T-cell (primary cell): ENCODE results near the gene DECR2. TPM values are rescaled to one million over a fixed set of nuclear protein-coding genes. Genes with fewer than 3 reads are reported as not detected.

Source experiments
- ATAC-seq, 4 experiments: fragments of 200-7000 bp in 3 of 4; fragments of 150-1000 bp in 1 of 4; cut with Tn5 transposase; replicated peaks in 1 of 4; 1 replicate in 3 of 4; 2 replicates in 1 of 4; pipeline ENCODE4 v1.10.0; 2021; ENCODE audit warnings: moderate library complexity in 3 of 4, mild to moderate bottlenecking in 2 of 4, moderate number of reproducible peaks in 1 of 4
- CTCF ChIA-PET, 2 donors: fragments of 300-600 bp; sonication (Branson Sonifier 250); formaldehyde crosslinking; loops; one replicate each; lab custom pipeline; 2022; ENCODE audit warnings: antibody characterized with exemption in 2 of 2; lab: Charles Lee
- POLR2A ChIA-PET, 2 donors: fragments of 300-600 bp; sonication (Branson Sonifier 250); formaldehyde crosslinking; loops; one replicate each; lab custom pipeline; 2022; ENCODE audit warnings: antibody characterized with exemption in 2 of 2; lab: Charles Lee
- DNase-seq, 35 experiments: peaks; one replicate each; pipeline versions ENCODE4 v3.0.0 to v3.0.0-alpha.2; 2013 to 2023
- H3K27ac ChIP-seq: one replicate; pipeline ENCODE4 v1.5.1; 2013; ENCODE audit warnings: low read length
- H3K27me3 ChIP-seq, 2 experiments: replicated peaks in 1 of 2; 1 replicate in 1 of 2; 2 replicates in 1 of 2; pipeline versions ENCODE4 v1.6.1 to v1.7.0; 2013; ENCODE audit warnings: low read length in 1 of 2, mixed read lengths in 1 of 2; ENCODE audit not compliant: control insufficient read depth in 2 of 2, insufficient read depth in 2 of 2; ENCODE audit errors: extremely low read depth in 1 of 2
- H3K36me3 ChIP-seq, 2 donors: 1 replicate in 1 of 2; 2 replicates in 1 of 2; pipeline versions ENCODE4 v1.6.1 to v1.7.0; 2013; ENCODE audit warnings: low read length in 1 of 2; ENCODE audit not compliant: control insufficient read depth in 2 of 2, insufficient read depth in 1 of 2; ENCODE audit errors: extremely low read depth in 1 of 2
- H3K4me1 ChIP-seq, 2 experiments: 1 replicate in 1 of 2; 2 replicates in 1 of 2; pipeline versions ENCODE4 v1.6.1 to v1.7.0; 2013; ENCODE audit warnings: low read length in 2 of 2, mixed read lengths in 1 of 2; ENCODE audit not compliant: insufficient read depth in 2 of 2, control insufficient read depth in 1 of 2; ENCODE audit errors: extremely low read depth in 1 of 2
- H3K4me3 ChIP-seq, 2 donors: 1 replicate in 1 of 2; 2 replicates in 1 of 2; pipeline versions ENCODE4 v1.5.1 to v1.7.0; 2013; ENCODE audit warnings: mild to moderate bottlenecking in 2 of 2, low read length in 1 of 2, moderate library complexity in 1 of 2; ENCODE audit not compliant: control insufficient read depth in 1 of 2; ENCODE audit errors: extremely low read depth in 1 of 2
- H3K9me3 ChIP-seq: 2 replicates; pipeline ENCODE4 v1.7.0; 2013
- H3K27ac Mint-ChIP-seq, 2 donors: one replicate each; pipeline ENCODE4 v1.8.0; 2020 to 2021; ENCODE audit warnings: mild to moderate bottlenecking in 2 of 2, mixed read lengths in 2 of 2
- H3K27me3 Mint-ChIP-seq, 2 donors: one replicate each; pipeline ENCODE4 v1.8.0; 2021 to 2022; ENCODE audit warnings: mixed read lengths in 2 of 2
- H3K36me3 Mint-ChIP-seq: one replicate; pipeline ENCODE4 v1.8.0; 2021; ENCODE audit warnings: mixed read lengths
- H3K4me1 Mint-ChIP-seq, 3 donors: one replicate each; pipeline ENCODE4 v1.8.0; 2020 to 2022; ENCODE audit warnings: mixed read lengths in 3 of 3, mild to moderate bottlenecking in 1 of 3
- H3K4me3 Mint-ChIP-seq, 3 donors: one replicate each; pipeline ENCODE4 v1.8.0; 2020 to 2022; ENCODE audit warnings: mild to moderate bottlenecking in 3 of 3, mixed read lengths in 3 of 3, moderate library complexity in 3 of 3
- H3K9me3 Mint-ChIP-seq, 3 donors: one replicate each; pipeline ENCODE4 v1.8.0; 2020 to 2022; ENCODE audit warnings: mixed read lengths in 3 of 3
- WGBS: methylation state at CpG from one replicate; pipeline ENCODE4 v1.1.5; 2013; ENCODE audit warnings: missing lambda C conversion rate; ENCODE audit not compliant: insufficient coverage; 5-methylcytosine and 5-hydroxymethylcytosine counted together
- total RNA-seq, 35 experiments: library from RNA in 6 of 35; stranded (reverse) in 6 of 35; fragments of 120-200 nt in 1 of 35; gene quantifications; one replicate each; pipeline versions ENCODE4 v1.2.1 to v1.2.4 and lab custom pipeline; 2013 to 2026

The DECR2 gene
- total RNA-seq, 5 donors from 2014 or later (not counting 1 experiment from before 2014, with no cell fraction given) = 10.5 to 17.6 (median 11.3) TPM

DNA sequence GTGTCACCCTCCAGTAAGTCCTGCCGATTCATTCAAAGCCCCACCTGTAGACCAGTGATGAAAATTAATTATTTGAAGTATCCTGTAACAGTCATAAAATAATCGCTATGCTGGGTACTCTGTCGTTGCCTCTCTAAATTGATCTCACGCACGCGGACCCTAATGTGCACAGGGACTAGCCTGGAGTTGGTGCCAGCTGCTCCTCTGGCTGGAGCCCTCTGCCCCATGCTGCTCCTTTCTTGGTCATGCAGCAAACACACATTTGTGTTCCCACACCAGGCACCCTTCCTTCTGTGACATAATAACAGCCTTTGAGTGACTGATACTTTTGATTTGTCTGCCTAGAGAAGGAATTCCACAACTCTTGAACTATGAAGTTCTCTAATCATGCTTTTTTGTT is 39.8 kb downstream of the DECR2 start:
- CTCF ChIA-PET = no interaction called here
- Mint-ChIP-seq H3K4me1 (peaks cover 0 to 6% (median 4%) of the 10 kb centered on the region in 3 donors), H3K27ac (no peak overlapping the region), H3K4me3 (no peak overlapping the region), H3K27me3 (no peaks in the 10 kb centered on the region), H3K9me3 (no peaks in the 10 kb centered on the region), H3K36me3 (peaks cover 13% of the 10 kb centered on the region)
- H3K27ac ChIP-seq = no peak overlapping the region
- H3K36me3 ChIP-seq = peaks cover 0 to 7% of the 10 kb centered on the region in 2 donors
- H3K4me1 ChIP-seq = no peaks in the 10 kb centered on the region
- no peaks in the 10 kb centered on the region for H3K27me3 ChIP-seq
- DNase-seq (no peak), ATAC-seq (no peak)
- WGBS = 100% methylated on average over 6 of the region's 6 CpGs
- H3K9me3 ChIP-seq = no peaks in the 10 kb centered on the region
- POLR2A ChIA-PET = no interaction called here
- H3K4me3 ChIP-seq = no peak overlapping the region

DNA sequence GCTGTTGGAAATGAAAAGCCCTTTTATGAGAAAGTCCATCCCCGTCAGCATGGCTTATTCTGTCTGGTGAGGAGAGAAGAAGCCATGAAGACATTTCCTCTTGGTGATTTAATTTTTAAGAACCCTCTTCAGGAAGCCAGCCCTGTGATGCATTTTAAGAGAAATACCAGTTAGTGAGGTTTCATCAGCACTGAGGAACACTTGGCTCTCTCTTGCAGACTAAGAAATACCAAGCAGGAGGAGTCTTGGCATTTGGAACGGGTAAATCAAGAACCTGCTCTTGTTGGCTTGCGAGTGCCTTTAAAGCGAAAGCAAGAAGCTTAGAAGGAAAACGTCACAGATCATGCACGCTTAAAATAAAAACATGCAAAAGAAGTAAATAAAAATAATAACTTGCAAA is 41.3 kb downstream of the DECR2 start:
- Mint-ChIP-seq H3K27me3 (no peaks in the 10 kb centered on the region), H3K27ac (no peak overlapping the region), H3K36me3 (peaks cover 13% of the 10 kb centered on the region), H3K4me3 (no peak overlapping the region), H3K9me3 (no peaks in the 10 kb centered on the region), H3K4me1 (peaks cover 0 to 6% (median 4%) of the 10 kb centered on the region in 3 donors)
- peaks cover 0 to 7% of the 10 kb centered on the region in 2 donors for H3K36me3 ChIP-seq
- 100% methylated on average over 1 of the region's 6 CpGs for WGBS
- ATAC-seq = no peak
- H3K4me3 ChIP-seq = no peak overlapping the region
- no peak overlapping the region for H3K27ac ChIP-seq
- ChIA-PET POLR2A (no interaction called here), CTCF (no interaction called here)
- no peaks in the 10 kb centered on the region for H3K9me3 ChIP-seq
- no peak for DNase-seq
- no peaks in the 10 kb centered on the region for H3K27me3 ChIP-seq
- no peaks in the 10 kb centered on the region for H3K4me1 ChIP-seq

- Histone ChIP-seq H3K27ac (no peak overlapping the region), H3K27me3 (no peaks in the 10 kb centered on the region), H3K9me3 (no peaks in the 10 kb centered on the region), H3K36me3 (peaks cover 0 to 7% of the 10 kb centered on the region in 2 donors), H3K4me3 (no peak overlapping the region), H3K4me1 (no peaks in the 10 kb centered on the region)
- H3K4me3 Mint-ChIP-seq = no peak overlapping the region
- WGBS = 100% methylated on average over 4 of the region's 10 CpGs
- H3K4me1 Mint-ChIP-seq = peaks cover 0 to 6% (median 4%) of the 10 kb centered on the region in 3 donors
- ATAC-seq (no peak), DNase-seq (no peak)
- ChIA-PET POLR2A (no interaction called here), CTCF (no interaction called here)
- H3K27me3 Mint-ChIP-seq = no peaks in the 10 kb centered on the region
- no peaks in the 10 kb centered on the region for H3K9me3 Mint-ChIP-seq
- no peak overlapping the region for H3K27ac Mint-ChIP-seq
- peaks cover 13% of the 10 kb centered on the region for H3K36me3 Mint-ChIP-seq
Observed at GRCh38 chr16:444027-444426, 42.3 kb downstream of the DECR2 start.

DNA sequence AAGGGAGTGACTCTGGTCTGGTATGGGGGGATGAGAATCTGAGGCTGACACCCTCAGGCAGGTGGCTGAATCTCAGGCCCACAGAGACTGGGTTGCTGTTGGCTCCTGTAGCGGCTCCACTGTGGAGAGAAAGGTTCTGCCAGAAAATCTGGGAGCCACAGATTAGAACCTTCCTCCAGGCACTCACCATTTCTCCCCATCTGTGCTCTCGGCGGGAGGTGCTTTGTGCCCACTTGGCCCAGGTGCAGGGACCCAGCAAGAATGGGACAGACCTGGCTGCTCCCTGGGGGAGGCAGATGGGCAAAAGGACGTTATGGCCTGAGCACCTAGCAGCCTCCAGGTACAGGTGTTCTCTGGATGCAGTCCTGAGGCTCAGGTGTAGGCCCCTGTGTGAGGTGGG is 43.9 kb downstream of the DECR2 start:
- ChIA-PET CTCF (no interaction called here), POLR2A (no interaction called here)
- peaks cover 10% of the 10 kb centered on the region for H3K36me3 Mint-ChIP-seq
- peaks cover 0 to 4% (median 4%) of the 10 kb centered on the region in 3 donors for H3K4me1 Mint-ChIP-seq
- no peak overlapping the region for H3K27ac Mint-ChIP-seq
- H3K27me3 ChIP-seq = no peaks in the 10 kb centered on the region
- ATAC-seq = no peak
- no peaks in the 10 kb centered on the region for H3K9me3 Mint-ChIP-seq
- DNase-seq = no peak
- no peak overlapping the region for H3K4me3 Mint-ChIP-seq
- 71% methylated on average over 1 of the region's 4 CpGs for WGBS
- no peaks in the 10 kb centered on the region for H3K9me3 ChIP-seq
- peaks cover 0 to 5% of the 10 kb centered on the region in 2 donors for H3K36me3 ChIP-seq
- H3K4me3 ChIP-seq = no peak overlapping the region
- H3K4me1 ChIP-seq = no peaks in the 10 kb centered on the region
- no peaks in the 10 kb centered on the region for H3K27me3 Mint-ChIP-seq
- no peak overlapping the region for H3K27ac ChIP-seq

DNA sequence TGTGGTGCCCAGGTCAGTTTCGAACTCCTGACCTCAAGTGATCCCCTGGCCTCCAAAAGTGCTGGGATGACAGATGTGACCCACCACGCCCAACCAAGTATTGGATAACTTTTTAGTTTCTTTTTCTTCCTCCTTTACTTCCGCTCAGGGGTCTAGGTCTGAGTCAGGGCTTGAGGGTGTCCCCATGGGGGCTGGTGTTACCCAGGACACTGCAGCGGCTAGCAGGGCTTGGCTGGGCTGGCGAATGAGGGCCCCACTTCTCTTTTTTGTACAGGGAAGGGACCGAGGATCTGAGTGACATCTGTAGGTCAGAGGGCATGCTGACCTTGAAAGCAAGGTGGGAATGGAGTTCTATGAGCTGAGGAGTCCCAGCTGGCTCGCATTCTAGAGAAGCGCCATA is 48.7 kb downstream of the DECR2 start:
- Mint-ChIP-seq H3K4me1 (peaks cover 0 to 10% (median 8%) of the 10 kb centered on the region in 3 donors), H3K27ac (no peak overlapping the region), H3K4me3 (no peak overlapping the region), H3K36me3 (no peaks in the 10 kb centered on the region), H3K27me3 (no peaks in the 10 kb centered on the region), H3K9me3 (no peaks in the 10 kb centered on the region)
- ATAC-seq (no peak), DNase-seq (no peak)
- Histone ChIP-seq H3K27me3 (no peaks in the 10 kb centered on the region), H3K4me1 (no peaks in the 10 kb centered on the region), H3K4me3 (no peak overlapping the region), H3K36me3 (no peaks in the 10 kb centered on the region), H3K27ac (no peak overlapping the region), H3K9me3 (no peaks in the 10 kb centered on the region)
- 84% methylated on average over 4 of the region's 8 CpGs for WGBS
- CTCF ChIA-PET = no interaction called here
- POLR2A ChIA-PET = no interaction called here

DNA sequence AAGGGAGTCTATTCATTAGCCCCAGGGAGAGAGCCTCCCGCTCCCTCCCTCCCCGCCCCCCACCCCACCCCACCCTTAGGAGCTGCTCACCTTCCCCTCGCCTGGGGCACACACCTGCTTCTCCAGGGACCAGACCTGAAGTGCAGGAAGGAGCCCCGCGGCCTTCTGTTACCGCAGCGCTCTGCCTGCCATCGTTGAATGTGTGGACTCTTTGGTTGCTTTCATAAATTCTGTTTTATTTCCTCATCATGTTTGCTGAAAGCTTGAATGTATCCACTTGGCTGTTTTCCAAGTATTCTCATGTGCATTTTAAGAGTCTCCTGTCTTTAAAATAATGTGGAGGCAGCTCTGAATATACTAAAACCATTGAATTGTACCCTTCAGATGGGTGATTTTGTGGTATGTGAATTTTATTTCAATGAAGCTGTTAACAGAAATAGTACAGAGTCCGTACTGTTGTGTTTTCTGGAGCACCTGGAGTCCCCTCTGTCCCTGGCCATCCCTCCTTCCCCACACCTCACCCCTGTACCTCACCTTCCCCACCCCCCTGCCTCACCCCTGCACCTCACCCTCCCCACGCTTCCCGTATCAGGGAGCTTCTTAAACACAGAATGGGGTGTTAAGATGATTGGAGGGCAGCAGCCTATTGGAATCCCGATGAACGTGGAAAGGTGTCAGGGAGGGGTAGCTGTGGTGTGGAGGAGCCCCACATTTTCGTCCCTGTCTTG is 49.3 kb downstream of the DECR2 start:
- ATAC-seq = no peak
- Mint-ChIP-seq H3K9me3 (no peaks in the 10 kb centered on the region), H3K27me3 (no peaks in the 10 kb centered on the region), H3K4me1 (peaks cover 0 to 10% (median 8%) of the 10 kb centered on the region in 3 donors), H3K4me3 (no peak overlapping the region), H3K27ac (no peak overlapping the region), H3K36me3 (no peaks in the 10 kb centered on the region)
- Histone ChIP-seq H3K27me3 (no peaks in the 10 kb centered on the region), H3K36me3 (no peaks in the 10 kb centered on the region), H3K9me3 (no peaks in the 10 kb centered on the region), H3K27ac (no peak overlapping the region), H3K4me1 (no peaks in the 10 kb centered on the region), H3K4me3 (no peak overlapping the region)
- ChIA-PET POLR2A (no interaction called here), CTCF (no interaction called here)
- no peak for DNase-seq
- 88% methylated on average over 5 of the region's 14 CpGs for WGBS
